Transverse colon (tissue), 4 donors: Measurements from ENCODE around the gene NCOA4. TPM values are rescaled to one million over a fixed set of nuclear protein-coding genes. Genes with fewer than 3 reads are reported as not detected.
"Not testable (repeated sequence)": the region's sequence is repeated elsewhere in the genome, so short reads cannot be mapped to it uniquely, and the experiment has no call there.

Experiments used
- DNase-seq: peaks from one replicate; pipeline ENCODE4 v3.0.0-alpha.2; 2019
- H3K27ac ChIP-seq, 4 donors: fragments of 200-600 bp; sonication (generic); 2 replicates each; pipeline ENCODE4 v1.5.1; 2016 to 2018; ENCODE audit warnings: inconsistent platforms in 4 of 4
- H3K27me3 ChIP-seq: fragments of 200-600 bp; sonication (generic); 2 replicates; pipeline ENCODE4 v1.5.1; 2017; ENCODE audit warnings: inconsistent platforms
- H3K36me3 ChIP-seq, 4 donors: fragments of 200-600 bp; sonication (generic); 2 replicates each; pipeline ENCODE4 v1.5.1; 2017 to 2019; ENCODE audit warnings: inconsistent platforms in 4 of 4
- H3K4me1 ChIP-seq, 4 donors: fragments of 200-600 bp; sonication (generic); 2 replicates each; pipeline ENCODE4 v1.5.1; 2017 to 2020; ENCODE audit warnings: inconsistent platforms in 4 of 4
- H3K4me3 ChIP-seq, 4 donors: fragments of 200-600 bp; sonication (generic); 1 replicate in 1 of 4; 2 replicates in 3 of 4; pipeline versions ENCODE4 v1.5.1 to v1.6.1; 2017 to 2019; ENCODE audit warnings: inconsistent platforms in 4 of 4
- H3K9me3 ChIP-seq, 2 donors: fragments of 200-600 bp; sonication (generic); 2 replicates each; pipeline ENCODE4 v1.5.1; 2017 to 2019; ENCODE audit warnings: inconsistent platforms in 2 of 2
- EP300 ChIP-seq: sonication (generic); formaldehyde crosslinking; IDR thresholded peaks from one replicate; pipeline ENCODE4 v1.6.1; 2017; ENCODE audit warnings: antibody characterized with exemption, low read depth
- POLR2A ChIP-seq: fragments of 450-650 bp; IDR thresholded peaks from one replicate; pipeline ENCODE4 v1.6.1; 2016; ENCODE audit warnings: antibody characterized with exemption, mild to moderate bottlenecking, moderate library complexity
- POLR2AphosphoS5 ChIP-seq, 3 donors: sonication (generic); formaldehyde crosslinking; IDR thresholded peaks; one replicate each; pipeline ENCODE4 v1.6.1; 2016; ENCODE audit warnings: antibody characterized with exemption in 3 of 3
- WGBS, 2 donors: methylation state at CpG; one replicate each; pipeline ENCODE4 v1.1.5; 2018; ENCODE audit warnings: low coverage in 1 of 2; 5-methylcytosine and 5-hydroxymethylcytosine counted together
- in situ Hi-C, 4 donors: fragments of 200-750 bp; cut with MboI; loops; one replicate each; pipeline versions ENCODE4 v1.15.0 to v1.15.1; 2017; ENCODE audit warnings: low sequenced_read_pairs in 3 of 4, low pct_ligation_motif_present in 1 of 4, low pct_unique_long_range_greater_than_20kb in 1 of 4
- intact Hi-C: fragments of 100-400 bp; cut with DNase I; formaldehyde crosslinking; loops from one replicate; pipeline ENCODE4 v1.15.1; 2023; ENCODE audit warnings: low total_unique reads
- total RNA-seq, 4 donors: library from RNA; depleted of rRNA; stranded (reverse); fragments of >200 nt; gene quantifications; one replicate each; pipeline ENCODE4 v1.1.0, GENCODE V29; 2016
- TF ChIP-seq, protein P1 (sequence below), 5 experiments: fragments of 200-600 bp in 3 of 5; fragments of 450-650 bp in 2 of 5; sonication (generic) in 3 of 5; IDR thresholded peaks; 1 replicate in 2 of 5; 2 replicates in 3 of 5; pipeline ENCODE4 v1.5.1; 2016 to 2017; ENCODE audit warnings: antibody characterized with exemption in 5 of 5, inconsistent platforms in 3 of 5, mild to moderate bottlenecking in 2 of 5, moderate library complexity in 1 of 5

Gene NCOA4
- total RNA-seq, 4 donors from 2014 or later, result 129 to 208 (median 178) TPM

DNA sequence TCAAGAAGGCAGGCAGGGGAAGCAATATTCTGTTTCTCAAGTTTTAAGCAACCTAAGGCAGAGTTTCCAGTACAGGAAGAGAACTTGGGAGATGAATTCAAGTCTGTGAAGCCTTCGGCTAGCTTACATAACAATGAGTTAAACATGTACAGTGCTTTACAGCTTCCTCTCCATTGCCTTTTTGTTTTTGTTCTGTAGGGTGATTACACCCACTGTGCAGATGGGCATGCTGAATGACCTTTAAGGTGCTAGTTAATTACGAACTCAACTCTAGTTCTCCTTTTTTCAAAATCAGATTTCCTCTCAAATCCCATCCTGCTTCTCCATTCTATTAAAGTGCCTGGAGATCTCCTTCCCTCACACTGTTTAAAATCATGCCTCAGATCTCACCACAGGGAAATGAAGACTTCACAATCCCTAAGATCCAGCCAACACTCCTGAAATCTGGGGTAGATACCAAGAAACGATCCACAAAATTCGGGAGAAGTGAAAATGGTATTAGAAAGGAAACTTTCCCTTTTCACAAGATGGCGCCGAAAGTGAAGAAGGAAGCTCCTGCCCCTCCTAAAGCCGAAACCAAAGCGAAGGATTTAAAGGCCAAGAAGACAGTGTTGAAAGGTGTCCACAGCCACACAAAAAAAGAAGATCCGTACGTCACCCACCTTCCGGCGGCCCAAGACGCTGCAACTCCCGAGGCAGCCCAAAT lies 32.5 kb upstream of the NCOA4 start:
- WGBS, 2 donors, result 87 to 98% methylated on average over 7 to 14 of the region's 14 CpGs
- DNase-seq, result no peak
- no peaks in the 10 kb centered on the region for H3K9me3 ChIP-seq
- H3K27ac ChIP-seq, result no peak overlapping the region
- in situ Hi-C loops (no loop called here), intact Hi-C loops (no loop called here)
- no peaks in the 10 kb centered on the region for H3K36me3 ChIP-seq
- no peaks in the 10 kb centered on the region for H3K27me3 ChIP-seq
- H3K4me3 ChIP-seq, result no peak overlapping the region
- no peaks in the 10 kb centered on the region for H3K4me1 ChIP-seq
- no peak for TF ChIP-seq EP300
- TF ChIP-seq POLR2A, result no peak
- TF ChIP-seq POLR2AphosphoS5 (IDR thresholded peaks at IDR 0.05), result no peak
- TF ChIP-seq, protein P1, sequence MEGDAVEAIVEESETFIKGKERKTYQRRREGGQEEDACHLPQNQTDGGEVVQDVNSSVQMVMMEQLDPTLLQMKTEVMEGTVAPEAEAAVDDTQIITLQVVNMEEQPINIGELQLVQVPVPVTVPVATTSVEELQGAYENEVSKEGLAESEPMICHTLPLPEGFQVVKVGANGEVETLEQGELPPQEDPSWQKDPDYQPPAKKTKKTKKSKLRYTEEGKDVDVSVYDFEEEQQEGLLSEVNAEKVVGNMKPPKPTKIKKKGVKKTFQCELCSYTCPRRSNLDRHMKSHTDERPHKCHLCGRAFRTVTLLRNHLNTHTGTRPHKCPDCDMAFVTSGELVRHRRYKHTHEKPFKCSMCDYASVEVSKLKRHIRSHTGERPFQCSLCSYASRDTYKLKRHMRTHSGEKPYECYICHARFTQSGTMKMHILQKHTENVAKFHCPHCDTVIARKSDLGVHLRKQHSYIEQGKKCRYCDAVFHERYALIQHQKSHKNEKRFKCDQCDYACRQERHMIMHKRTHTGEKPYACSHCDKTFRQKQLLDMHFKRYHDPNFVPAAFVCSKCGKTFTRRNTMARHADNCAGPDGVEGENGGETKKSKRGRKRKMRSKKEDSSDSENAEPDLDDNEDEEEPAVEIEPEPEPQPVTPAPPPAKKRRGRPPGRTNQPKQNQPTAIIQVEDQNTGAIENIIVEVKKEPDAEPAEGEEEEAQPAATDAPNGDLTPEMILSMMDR (IDR thresholded peaks at IDR 0.05), result no peak

DNA sequence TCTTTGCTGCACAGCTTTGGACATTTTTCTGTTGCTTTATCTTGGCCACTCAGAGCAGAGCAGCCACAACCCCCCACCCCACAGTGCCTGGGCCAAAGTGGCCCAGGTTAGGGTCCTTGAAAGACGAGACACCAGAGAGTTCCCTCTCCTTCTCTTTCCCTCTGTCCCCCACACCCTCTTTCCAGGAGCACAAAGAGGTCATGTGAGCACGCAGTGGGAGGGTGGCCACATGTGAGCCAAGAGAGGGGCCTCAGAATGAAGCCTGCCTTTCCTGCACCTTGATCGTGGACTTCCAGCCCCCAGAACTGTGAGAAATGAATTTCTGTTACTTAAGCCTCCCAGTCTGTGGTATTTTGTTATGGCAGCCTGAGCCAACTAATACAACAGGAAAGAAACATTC lies 30.3 kb upstream of the NCOA4 start:
- TF ChIP-seq POLR2AphosphoS5 (IDR thresholded peaks at IDR 0.05) (no peak), EP300 (no peak), POLR2A (no peak)
- TF ChIP-seq, protein P1 (IDR thresholded peaks at IDR 0.05), result no peak
- Histone ChIP-seq H3K36me3 (no peaks in the 10 kb centered on the region), H3K27me3 (no peaks in the 10 kb centered on the region), H3K4me3 (no peak overlapping the region), H3K9me3 (no peaks in the 10 kb centered on the region), H3K27ac (no peak overlapping the region), H3K4me1 (no peaks in the 10 kb centered on the region)
- in situ Hi-C loops, result no loop called here
- no peak for DNase-seq
- WGBS, 2 donors, result 73% methylated on average over 3 of the region's 3 CpGs; no CpG with 5 or more reads in 1 of the 2 donors
- intact Hi-C loops, result no loop called here

DNA sequence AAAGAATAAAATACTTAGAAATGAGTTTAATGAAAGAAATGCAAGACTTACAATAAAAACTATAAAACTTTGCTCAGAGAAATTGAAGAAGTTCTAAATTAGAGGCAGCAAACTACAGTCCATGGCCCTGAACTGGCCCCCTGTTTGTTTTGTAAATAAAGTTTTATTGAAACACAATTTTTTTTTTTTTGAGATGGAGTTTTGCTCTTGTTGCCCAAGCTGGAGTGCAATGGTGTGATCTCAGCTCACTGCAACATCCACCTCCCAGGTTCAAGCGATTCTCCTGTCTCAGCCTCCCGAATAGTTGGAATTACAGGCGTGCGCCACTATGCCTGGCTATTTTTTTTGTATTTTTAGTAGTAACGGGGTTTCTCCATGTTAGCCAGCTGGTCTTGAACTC lies 27.5 kb upstream of the NCOA4 start:
- WGBS, 2 donors, result 90 to 97% methylated on average over 5 of the region's 5 CpGs
- H3K36me3 ChIP-seq, H3K9me3 ChIP-seq, in situ Hi-C loops, H3K27me3 ChIP-seq, H3K27ac ChIP-seq, intact Hi-C loops, H3K4me1 ChIP-seq, H3K4me3 ChIP-seq, DNase-seq: not testable (repeated sequence)

DNA sequence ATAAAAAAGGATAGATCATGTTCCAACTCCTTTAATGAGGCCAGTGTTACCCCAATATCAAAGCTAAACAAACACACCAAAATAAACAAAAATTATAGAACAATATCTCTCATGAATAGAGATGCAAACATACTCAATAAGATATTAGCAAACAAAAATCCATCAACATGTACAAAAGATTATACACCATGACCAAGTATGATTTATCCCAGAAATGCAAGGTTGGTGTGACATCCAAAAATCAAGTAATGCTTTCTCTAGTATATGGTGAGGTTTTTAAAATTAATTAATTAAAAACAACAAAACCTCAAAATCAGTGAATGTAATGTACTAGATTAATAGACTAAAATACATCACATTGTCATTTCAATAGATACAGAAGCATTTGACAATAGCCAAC lies 26.6 kb upstream of the NCOA4 start:
- H3K4me1 ChIP-seq, result no peaks in the 10 kb centered on the region
- H3K4me3 ChIP-seq, result no peak overlapping the region
- no peak overlapping the region for H3K27ac ChIP-seq
- intact Hi-C loops, result no loop called here
- DNase-seq, result no peak
- H3K36me3 ChIP-seq, result no peaks in the 10 kb centered on the region
- H3K9me3 ChIP-seq, result no peaks in the 10 kb centered on the region
- no peak for TF ChIP-seq POLR2A
- TF ChIP-seq, protein P1 (IDR thresholded peaks at IDR 0.05), result no peak
- TF ChIP-seq EP300, result no peak
- no peak for TF ChIP-seq POLR2AphosphoS5 (IDR thresholded peaks at IDR 0.05)
- in situ Hi-C loops, result no loop called here
- H3K27me3 ChIP-seq, result no peaks in the 10 kb centered on the region

DNA sequence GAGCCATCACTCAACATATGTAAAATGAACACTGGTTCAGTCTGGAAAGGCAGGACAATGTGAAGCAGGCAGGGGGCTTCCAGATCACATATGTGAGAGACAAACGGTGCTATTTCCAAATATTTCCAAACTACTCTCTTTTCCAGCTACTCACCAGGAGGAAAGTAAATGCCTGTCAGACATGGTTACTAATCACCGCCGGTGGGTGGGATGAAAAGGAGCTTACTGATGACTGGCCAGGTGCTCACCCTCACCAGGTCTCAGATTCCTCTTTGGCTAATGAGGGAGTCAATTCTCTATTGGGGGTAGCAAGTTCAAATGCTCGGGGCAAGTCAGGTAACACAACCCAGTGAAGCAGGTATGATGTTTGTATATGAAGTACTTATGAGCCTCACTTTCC lies 25.3 kb upstream of the NCOA4 start:
- TF ChIP-seq EP300, result no peak
- TF ChIP-seq, protein P1 (IDR thresholded peaks at IDR 0.05), result no peak
- no peak for TF ChIP-seq POLR2AphosphoS5 (IDR thresholded peaks at IDR 0.05)
- no peak for TF ChIP-seq POLR2A
- no peak for DNase-seq
- Histone ChIP-seq H3K27ac (no peak overlapping the region), H3K4me3 (no peak overlapping the region), H3K27me3 (no peaks in the 10 kb centered on the region), H3K36me3 (no peaks in the 10 kb centered on the region), H3K9me3 (no peaks in the 10 kb centered on the region), H3K4me1 (no peaks in the 10 kb centered on the region)
- in situ Hi-C loops, result no loop called here
- 60 to 85% methylated on average over 1 to 4 of the region's 4 CpGs for WGBS, 2 donors
- intact Hi-C loops, result no loop called here
